Suprapubic skin (tissue), 4 donors: ENCODE measurements around the gene TSPAN15. TPM values are rescaled to one million over a fixed set of nuclear protein-coding genes. Genes with fewer than 3 reads are reported as not detected.
A peak's percentile ranks its signal among the peaks of the same experiment; 100 is the strongest.

Experiments
- DNase-seq, 2 donors: peaks; one replicate each; pipeline ENCODE4 v3.0.0-alpha.2; 2019; ENCODE audit warnings: low spot score in 2 of 2
- H3K27ac ChIP-seq: fragments of 200-600 bp; sonication (generic); one replicate; pipeline ENCODE4 v1.5.1; 2019
- H3K27me3 ChIP-seq: fragments of 200-600 bp; sonication (generic); one replicate; pipeline ENCODE4 v1.5.1; 2019
- H3K36me3 ChIP-seq: fragments of 200-600 bp; sonication (generic); one replicate; pipeline ENCODE4 v1.5.1; 2019
- H3K4me1 ChIP-seq: fragments of 200-600 bp; sonication (generic); one replicate; pipeline ENCODE4 v1.5.1; 2019
- H3K4me3 ChIP-seq: fragments of 200-600 bp; sonication (generic); one replicate; pipeline ENCODE4 v1.5.1; 2019; ENCODE audit warnings: mild to moderate bottlenecking
- H3K9me3 ChIP-seq: fragments of 200-600 bp; sonication (generic); one replicate; pipeline ENCODE4 v1.5.1; 2019
- CTCF ChIP-seq, 2 donors: fragments of 200-600 bp in 1 of 2; fragments of 450-650 bp in 1 of 2; sonication (generic) in 1 of 2; IDR thresholded peaks; one replicate each; pipeline ENCODE4 v1.5.1; 2016 to 2019; ENCODE audit warnings: antibody characterized with exemption in 2 of 2, mild to moderate bottlenecking in 1 of 2, moderate library complexity in 1 of 2
- EP300 ChIP-seq: sonication (generic); formaldehyde crosslinking; IDR thresholded peaks from one replicate; pipeline ENCODE4 v1.6.1; 2017; ENCODE audit warnings: antibody characterized with exemption
- POLR2A ChIP-seq, 2 donors: fragments of 450-650 bp; IDR thresholded peaks; one replicate each; pipeline ENCODE4 v1.6.1; 2017; ENCODE audit warnings: antibody characterized with exemption in 2 of 2, mild to moderate bottlenecking in 2 of 2, moderate library complexity in 2 of 2
- POLR2AphosphoS5 ChIP-seq, 3 donors: sonication (generic); formaldehyde crosslinking; IDR thresholded peaks; one replicate each; pipeline ENCODE4 v1.6.1; 2017; ENCODE audit warnings: antibody characterized with exemption in 3 of 3
- WGBS: methylation state at CpG from one replicate; pipeline ENCODE4 v1.1.5; 2018; 5-methylcytosine and 5-hydroxymethylcytosine counted together
- total RNA-seq, 4 donors: library from RNA; depleted of rRNA; stranded (reverse); fragments of >200 nt; gene quantifications; one replicate each; pipeline ENCODE4 v1.1.0, GENCODE V29; 2016

The TSPAN15 gene
- total RNA-seq, 4 donors from 2014 or later = 4.0 to 18.1 (median 11.7) TPM

GRCh38 chr10:69506834-69507713 is 55.8 kb downstream of the TSPAN15 start:
- no peak overlapping the region for H3K27ac ChIP-seq
- peak overlapping the region; percentile 28 for H3K4me3 ChIP-seq
- no peak for DNase-seq

GRCh38 chr10:69508738-69509340 is 57.6 kb downstream of the TSPAN15 start:
- Histone ChIP-seq H3K36me3 (no peaks in the 10 kb centered on the region), H3K4me1 (peaks cover 6% of the 10 kb centered on the region), H3K9me3 (no peaks in the 10 kb centered on the region), H3K27ac (no peak overlapping the region), H3K27me3 (no peaks in the 10 kb centered on the region), H3K4me3 (no peak overlapping the region)
- 91% methylated on average over 6 of the region's 7 CpGs for WGBS
- no peak for DNase-seq
- TF ChIP-seq EP300 = no peak
- TF ChIP-seq POLR2A (IDR thresholded peaks at IDR 0.05) = no peak
- TF ChIP-seq POLR2AphosphoS5 (IDR thresholded peaks at IDR 0.05) = no peak
- TF ChIP-seq CTCF (IDR thresholded peaks at IDR 0.05) = no peak

More at GRCh38 chr10:69506834-69507713, 55.8 kb downstream of the TSPAN15 start:
- Histone ChIP-seq H3K9me3 (no peaks in the 10 kb centered on the region), H3K27me3 (no peaks in the 10 kb centered on the region), H3K4me1 (peaks cover 6% of the 10 kb centered on the region), H3K36me3 (no peaks in the 10 kb centered on the region)
- 63% methylated on average over 9 of the region's 19 CpGs for WGBS
- TF ChIP-seq CTCF (IDR thresholded peaks at IDR 0.05) (no peak), POLR2AphosphoS5 (IDR thresholded peaks at IDR 0.05) (no peak), EP300 (no peak), POLR2A (IDR thresholded peaks at IDR 0.05) (no peak)

- TF ChIP-seq POLR2A (IDR thresholded peaks at IDR 0.05) (no peak), EP300 (no peak), POLR2AphosphoS5 (IDR thresholded peaks at IDR 0.05) (no peak), CTCF (IDR thresholded peaks at IDR 0.05) (no peak)
- Histone ChIP-seq H3K36me3 (no peaks in the 10 kb centered on the region), H3K27me3 (no peaks in the 10 kb centered on the region), H3K27ac (no peak overlapping the region), H3K9me3 (no peaks in the 10 kb centered on the region), H3K4me1 (peaks cover 2% of the 10 kb centered on the region), H3K4me3 (no peak overlapping the region)
- DNase-seq = no peak
- 32% methylated on average over 2 of the region's 2 CpGs for WGBS
Observed at GRCh38 chr10:69512901-69513300, 61.6 kb downstream of the TSPAN15 start.

GRCh38 chr10:69513617-69514016 is 62.4 kb downstream of the TSPAN15 start:
- WGBS = 90% methylated on average over 4 of the region's 4 CpGs
- no peaks in the 10 kb centered on the region for H3K27me3 ChIP-seq
- TF ChIP-seq POLR2A (IDR thresholded peaks at IDR 0.05) (no peak), EP300 (no peak), CTCF (IDR thresholded peaks at IDR 0.05) (no peak), POLR2AphosphoS5 (IDR thresholded peaks at IDR 0.05) (no peak)

GRCh38 chr10:69515699-69516259 is 64.5 kb downstream of the TSPAN15 start:
- no peak for DNase-seq
- Histone ChIP-seq H3K9me3 (no peaks in the 10 kb centered on the region), H3K4me3 (no peak overlapping the region), H3K27ac (no peak overlapping the region), H3K4me1 (no peaks in the 10 kb centered on the region), H3K27me3 (no peaks in the 10 kb centered on the region), H3K36me3 (no peaks in the 10 kb centered on the region)
- TF ChIP-seq CTCF (IDR thresholded peaks at IDR 0.05) = peak; percentile 48 to 74
- TF ChIP-seq POLR2A (IDR thresholded peaks at IDR 0.05) = no peak
- WGBS = 37% methylated on average over 8 of the region's 11 CpGs

More at GRCh38 chr10:69513617-69514016, 62.4 kb downstream of the TSPAN15 start:
- H3K36me3 ChIP-seq = no peaks in the 10 kb centered on the region
- no peak overlapping the region for H3K4me3 ChIP-seq
- DNase-seq = no peak
- H3K27ac ChIP-seq = no peak overlapping the region
- H3K9me3 ChIP-seq = no peaks in the 10 kb centered on the region
- H3K4me1 ChIP-seq = no peaks in the 10 kb centered on the region
